ENCODE results near the gene LRFN2.

The LRFN2 gene

GRCh38 chr6:40369891-40370290, 217.3 kb downstream of the LRFN2 start:
- no peak overlapping the region for H3K4me3 ChIP-seq (replicated peaks; ENCODE audit: low read depth, low read length)
- no peak for DNase-seq (ENCODE audit: low read depth)
- TF ChIP-seq, protein P1, sequence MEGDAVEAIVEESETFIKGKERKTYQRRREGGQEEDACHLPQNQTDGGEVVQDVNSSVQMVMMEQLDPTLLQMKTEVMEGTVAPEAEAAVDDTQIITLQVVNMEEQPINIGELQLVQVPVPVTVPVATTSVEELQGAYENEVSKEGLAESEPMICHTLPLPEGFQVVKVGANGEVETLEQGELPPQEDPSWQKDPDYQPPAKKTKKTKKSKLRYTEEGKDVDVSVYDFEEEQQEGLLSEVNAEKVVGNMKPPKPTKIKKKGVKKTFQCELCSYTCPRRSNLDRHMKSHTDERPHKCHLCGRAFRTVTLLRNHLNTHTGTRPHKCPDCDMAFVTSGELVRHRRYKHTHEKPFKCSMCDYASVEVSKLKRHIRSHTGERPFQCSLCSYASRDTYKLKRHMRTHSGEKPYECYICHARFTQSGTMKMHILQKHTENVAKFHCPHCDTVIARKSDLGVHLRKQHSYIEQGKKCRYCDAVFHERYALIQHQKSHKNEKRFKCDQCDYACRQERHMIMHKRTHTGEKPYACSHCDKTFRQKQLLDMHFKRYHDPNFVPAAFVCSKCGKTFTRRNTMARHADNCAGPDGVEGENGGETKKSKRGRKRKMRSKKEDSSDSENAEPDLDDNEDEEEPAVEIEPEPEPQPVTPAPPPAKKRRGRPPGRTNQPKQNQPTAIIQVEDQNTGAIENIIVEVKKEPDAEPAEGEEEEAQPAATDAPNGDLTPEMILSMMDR (IDR thresholded peaks at IDR 0.05; ENCODE audit: low read length, missing control alignments): no peak

GRCh38 chr6:40369042-40369441, 218.1 kb downstream of the LRFN2 start:
- no peak for DNase-seq (ENCODE audit: low read depth)
- no peak overlapping the region for H3K4me3 ChIP-seq (replicated peaks; ENCODE audit: low read depth, low read length)
- TF ChIP-seq, protein P1 (IDR thresholded peaks at IDR 0.05; ENCODE audit: low read length, missing control alignments): no peak

DNA sequence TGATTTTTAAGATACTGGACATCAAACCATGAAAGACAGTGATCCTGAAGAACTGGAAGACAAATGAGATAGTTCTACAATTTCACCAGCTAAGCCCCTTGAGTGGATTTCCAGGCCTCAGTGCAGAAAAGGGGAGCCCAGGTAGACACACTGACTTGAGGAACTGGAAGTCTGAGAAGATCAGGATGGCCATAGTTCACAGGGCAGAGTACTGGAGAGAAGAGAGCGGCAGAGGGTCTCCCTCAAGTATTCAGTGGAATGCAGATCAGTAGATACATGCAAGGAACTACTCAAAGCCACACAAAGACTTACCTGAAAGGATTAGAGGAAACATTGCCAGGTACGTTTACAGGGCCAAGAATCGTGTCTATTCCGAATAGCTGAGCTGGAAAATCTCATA, 224.3 kb downstream of the LRFN2 start:
- TF ChIP-seq, protein P1 (IDR thresholded peaks at IDR 0.05; ENCODE audit: low read length, missing control alignments): no peak
- no peak overlapping the region for H3K4me3 ChIP-seq (replicated peaks; ENCODE audit: low read depth, low read length)
- DNase-seq (ENCODE audit: low read depth): no peak

DNA sequence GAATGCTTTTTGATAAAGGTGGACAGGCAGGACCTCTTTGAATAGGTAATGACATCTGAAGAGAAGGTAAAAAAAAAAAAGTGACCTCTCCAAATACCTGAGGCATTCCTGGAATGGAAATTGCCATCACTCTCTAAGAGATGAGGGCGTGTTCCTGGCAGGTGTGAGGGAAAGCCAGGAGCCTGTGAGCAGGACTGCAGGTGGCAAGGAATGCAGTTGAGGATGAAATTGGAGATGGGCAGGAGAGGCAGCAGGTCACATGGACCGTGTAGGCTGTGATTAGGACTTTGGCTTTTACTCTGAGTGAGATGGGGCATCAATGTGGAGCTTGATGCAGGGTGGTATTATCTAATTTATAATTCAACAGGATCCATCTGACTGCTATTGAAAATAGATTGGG, 227.4 kb downstream of the LRFN2 start:
- no peak overlapping the region for H3K4me3 ChIP-seq (replicated peaks; ENCODE audit: low read depth, low read length)
- no peak for DNase-seq (ENCODE audit: low read depth)
- TF ChIP-seq, protein P1 (IDR thresholded peaks at IDR 0.05; ENCODE audit: low read length, missing control alignments): no peak

GRCh38 chr6:40358473-40359460, 228.4 kb downstream of the LRFN2 start:
- no peak overlapping the region for H3K4me3 ChIP-seq (replicated peaks; ENCODE audit: low read depth, low read length)
- TF ChIP-seq, protein P1 (IDR thresholded peaks at IDR 0.05; ENCODE audit: low read length, missing control alignments): no peak
- DNase-seq (ENCODE audit: low read depth): no peak

GRCh38 chr6:40356242-40356910, 230.8 kb downstream of the LRFN2 start:
- no peak for DNase-seq (ENCODE audit: low read depth)
- H3K4me3 ChIP-seq (replicated peaks; ENCODE audit: low read depth, low read length): no peak overlapping the region
- TF ChIP-seq, protein P1 (IDR thresholded peaks at IDR 0.05; ENCODE audit: low read length, missing control alignments): no peak

Measured in fibroblast of pulmonary artery (primary cell).